B cell (primary cell): ENCODE data around the gene ADAMTS13.

Experiments used
- CTCF ChIP-seq: fragments of 200-600 bp; IDR thresholded peaks from one replicate; pipeline ENCODE4 v1.8.0; 2022; ENCODE audit warnings: antibody characterized with exemption, mild to moderate bottlenecking
- EZH2 ChIP-seq: IDR thresholded peaks from 2 replicates; pipeline ENCODE4 v1.6.1; 2012; ENCODE audit warnings: borderline replicate concordance, low read depth, mild to moderate bottlenecking, moderate library complexity, low read length; ENCODE audit not compliant: insufficient read depth, poor library complexity, severe bottlenecking

- TF ChIP-seq CTCF (no peak), EZH2 (no peak)
Observed at GRCh38 chr9:133507246-133507965, 85.2 kb downstream of the ADAMTS13 start.
